HCT116 (cell line): Measurements from ENCODE around the gene C2orf92. TPM values are rescaled to one million over a fixed set of nuclear protein-coding genes. Genes with fewer than 3 reads are reported as not detected.

ENCODE experiments used
- ATAC-seq: fragments of 200-7000 bp; cut with Tn5 transposase; 2 replicates; pipeline ENCODE4 v1.9.1; 2020; ENCODE audit warnings: mild to moderate bottlenecking, moderate library complexity
- BruUV-seq: library from RNA; stranded (reverse); fragments of 400-500 nt; replicated peaks from 2 replicates; lab custom pipeline; 2021; lab: Mats Ljungman, UMichigan
- CTCF ChIA-PET: fragments of 300-600 bp; sonication (Branson Sonifier 250); formaldehyde crosslinking; loops from one replicate; lab custom pipeline; 2021; ENCODE audit warnings: antibody characterized with exemption; lab: Charles Lee
- POLR2A ChIA-PET: fragments of 300-600, 350-600 bp; sonication (Branson Sonifier 250); formaldehyde crosslinking; loops from one replicate; lab custom pipeline; 2021; ENCODE audit warnings: antibody characterized with exemption; lab: Charles Lee
- RAD21 ChIA-PET, 2 experiments: fragments of 300-600 bp; sonication (Branson Sonifier 250); formaldehyde crosslinking; loops; one replicate each; lab custom pipeline; 2023; ENCODE audit warnings: low total read pairs in 2 of 2; ENCODE audit not compliant: uncharacterized antibody in 2 of 2, unreplicated experiment in 2 of 2, low non-redundant PET in 1 of 2; lab: Charles Lee
- DNase-seq: peaks from one replicate; pipeline ENCODE4 v3.0.0-alpha.2; 2010; ENCODE audit warnings: low read depth, low spot score
- H2AFZ ChIP-seq: fragments of 200-600 bp; shearing (Covaris generic), sonication (generic); 2 replicates; pipeline ENCODE4 v1.6.1; 2017; ENCODE audit warnings: low read depth, mixed run types, mixed read lengths, antibody characterized with exemption, low read length; ENCODE audit not compliant: poor library complexity, severe bottlenecking
- H3K27ac ChIP-seq: 2 replicates; pipeline ENCODE4 v1.5.1; 2012; ENCODE audit warnings: low read depth, low read length
- H3K27me3 ChIP-seq: fragments of 200-600 bp; sonication (generic); 2 replicates; pipeline ENCODE4 v1.6.1; 2016; ENCODE audit warnings: mixed run types, low read length, mixed read lengths; ENCODE audit not compliant: insufficient read depth
- H3K36me3 ChIP-seq, 2 experiments: fragments of 200-500 bp in 1 of 2; fragments of 200-600 bp in 1 of 2; sonication (Bioruptor generic) in 1 of 2; sonication (generic) in 1 of 2; 2 replicates each; pipeline versions ENCODE4 v1.5.1 to v1.6.1; 2014 to 2016; ENCODE audit warnings: low read length in 2 of 2, inconsistent platforms in 1 of 2, mixed read lengths in 1 of 2, mixed run types in 1 of 2; ENCODE audit not compliant: insufficient read depth in 2 of 2, control insufficient read depth in 1 of 2
- H3K4me1 ChIP-seq, 2 experiments: fragments of 200-600 bp in 1 of 2; sonication (generic) in 1 of 2; 2 replicates each; pipeline versions ENCODE4 v1.5.1 to v1.6.1; 2012 to 2017; ENCODE audit warnings: low read length in 2 of 2, inconsistent platforms in 1 of 2, mild to moderate bottlenecking in 1 of 2, mixed read lengths in 1 of 2, mixed run types in 1 of 2, moderate library complexity in 1 of 2; ENCODE audit not compliant: insufficient read depth in 2 of 2, control insufficient read depth in 1 of 2
- H3K4me2 ChIP-seq: fragments of 200-600 bp; sonication (generic); 2 replicates; pipeline ENCODE4 v1.6.1; 2017; ENCODE audit warnings: mixed run types, low read length, mixed read lengths
- H3K4me3 ChIP-seq, 2 experiments: fragments of 200-600 bp in 1 of 2; sonication (generic) in 1 of 2; replicated peaks in 1 of 2; 2 replicates each; pipeline ENCODE4 v1.5.1; 2011 to 2016; ENCODE audit warnings: low read length in 2 of 2, control low read depth in 1 of 2, low read depth in 1 of 2, mild to moderate bottlenecking in 1 of 2, mixed read lengths in 1 of 2, mixed run types in 1 of 2
- H3K79me2 ChIP-seq: fragments of 200-600 bp; sonication (generic); 2 replicates; pipeline ENCODE4 v1.6.1; 2017; ENCODE audit warnings: mild to moderate bottlenecking, mixed run types, low read length, moderate library complexity, mixed read lengths; ENCODE audit not compliant: insufficient read depth
- H3K9ac ChIP-seq: fragments of 200-600 bp; sonication (generic); 2 replicates; pipeline ENCODE4 v1.6.1; 2016; ENCODE audit warnings: low read length, mixed read lengths
- H3K9me2 ChIP-seq: fragments of 200-600 bp; sonication (generic), shearing (Covaris generic); 2 replicates; pipeline ENCODE4 v1.6.1; 2017; ENCODE audit warnings: mixed run types, mild to moderate bottlenecking, moderate library complexity; ENCODE audit not compliant: insufficient read depth
- H3K9me3 ChIP-seq, 2 experiments: fragments of 200-500 bp in 1 of 2; fragments of 200-600 bp in 1 of 2; sonication (Bioruptor generic) in 1 of 2; sonication (generic) in 1 of 2; 2 replicates each; pipeline ENCODE4 v1.6.1; 2014 to 2017; ENCODE audit warnings: low read length in 2 of 2, mixed read lengths in 2 of 2, inconsistent platforms in 1 of 2, low read depth in 1 of 2, mild to moderate bottlenecking in 1 of 2, mixed run types in 1 of 2, moderate library complexity in 1 of 2; ENCODE audit not compliant: control insufficient read depth in 1 of 2, insufficient read depth in 1 of 2
- H4K20me1 ChIP-seq: fragments of 200-600 bp; sonication (generic), shearing (Covaris generic); 2 replicates; pipeline ENCODE4 v1.6.1; 2017; ENCODE audit warnings: mixed run types, mild to moderate bottlenecking, moderate library complexity; ENCODE audit not compliant: insufficient read depth
- CBX3 ChIP-seq: IDR thresholded peaks from 2 replicates; pipeline ENCODE4 v1.6.1; 2012; ENCODE audit warnings: low read depth
- CEBPB ChIP-seq: IDR thresholded peaks from 2 replicates; pipeline ENCODE4 v1.6.1; 2012; ENCODE audit warnings: low read depth
- EGR1 ChIP-seq: IDR thresholded peaks from 2 replicates; pipeline ENCODE4 v1.6.1; 2012; ENCODE audit warnings: low read depth
- ELF1 ChIP-seq: IDR thresholded peaks from 2 replicates; pipeline ENCODE4 v1.6.1; 2012; ENCODE audit warnings: low read depth, borderline replicate concordance
- EZH2 ChIP-seq: fragments of 200-600 bp; sonication (generic); IDR thresholded peaks from 2 replicates; pipeline ENCODE4 v1.6.1; 2017; ENCODE audit warnings: antibody characterized with exemption, mixed run types
- EZH2phosphoT487 ChIP-seq: fragments of 200-600 bp; IDR thresholded peaks from 2 replicates; pipeline ENCODE4 v1.6.1; 2018; ENCODE audit warnings: antibody characterized with exemption, borderline replicate concordance
- JUND ChIP-seq: IDR thresholded peaks from 2 replicates; pipeline ENCODE4 v1.6.1; 2012
- POLR2A ChIP-seq: IDR thresholded peaks from 2 replicates; pipeline ENCODE4 v1.7.0; 2011; ENCODE audit warnings: borderline replicate concordance; ENCODE audit not compliant: insufficient read depth, insufficient read length; ENCODE audit errors: extremely low read depth
- SIN3A ChIP-seq: IDR thresholded peaks from 2 replicates; pipeline ENCODE4 v1.6.1; 2012; ENCODE audit warnings: low read depth
- SP1 ChIP-seq: IDR thresholded peaks from 2 replicates; pipeline ENCODE4 v1.6.1; 2012; ENCODE audit warnings: low read depth
- YY1 ChIP-seq: IDR thresholded peaks from 2 replicates; pipeline ENCODE4 v1.6.1; 2011; ENCODE audit warnings: low read length, low read depth, moderate library complexity, mild to moderate bottlenecking; ENCODE audit not compliant: insufficient replicate concordance; ENCODE audit errors: extremely low read depth
- ZFX ChIP-seq: fragments of 450-650 bp; IDR thresholded peaks from 2 replicates; pipeline ENCODE4 v1.6.1; 2017
- ZNF274 ChIP-seq: fragments of 200-500 bp; sonication (Bioruptor generic); IDR thresholded peaks from 2 replicates; pipeline ENCODE4 v1.6.1; 2014; ENCODE audit warnings: mild to moderate bottlenecking, low read depth, low read length, inconsistent platforms
- intact Hi-C: fragments of 100-400 bp; cut with micrococcal nuclease; formaldehyde crosslinking; loops from 2 replicates; pipeline ENCODE4 v1.10.0; 2022
- total RNA-seq: library from RNA; stranded (reverse); gene quantifications from one replicate; pipeline ENCODE4 v1.2.1, GENCODE V29; 2021; ENCODE audit not compliant: unreplicated experiment
- TF ChIP-seq, protein P1 (sequence below): IDR thresholded peaks from 2 replicates; pipeline ENCODE4 v1.6.1; 2011; ENCODE audit warnings: mild to moderate bottlenecking, low read length, moderate library complexity; ENCODE audit not compliant: insufficient replicate concordance; ENCODE audit errors: extremely low read depth
- TF ChIP-seq, protein P2 (sequence below), 3 experiments: fragments of 200-600 bp in 1 of 3; sonication (generic) in 1 of 3; IDR thresholded peaks in 2 of 3; conservative IDR thresholded peaks in 1 of 3; 2 replicates each; pipeline ENCODE4 v1.5.1; 2012 to 2017; ENCODE audit warnings: low read depth in 2 of 3, low read length in 2 of 3, antibody characterized with exemption in 1 of 3, borderline replicate concordance in 1 of 3, control low read depth in 1 of 3, mild to moderate bottlenecking in 1 of 3, mixed read lengths in 1 of 3, mixed run types in 1 of 3, moderate library complexity in 1 of 3; ENCODE audit not compliant: insufficient read depth in 1 of 3

Gene C2orf92
- total RNA-seq, 1 experiment from 2014 or later = 3.0 TPM

DNA sequence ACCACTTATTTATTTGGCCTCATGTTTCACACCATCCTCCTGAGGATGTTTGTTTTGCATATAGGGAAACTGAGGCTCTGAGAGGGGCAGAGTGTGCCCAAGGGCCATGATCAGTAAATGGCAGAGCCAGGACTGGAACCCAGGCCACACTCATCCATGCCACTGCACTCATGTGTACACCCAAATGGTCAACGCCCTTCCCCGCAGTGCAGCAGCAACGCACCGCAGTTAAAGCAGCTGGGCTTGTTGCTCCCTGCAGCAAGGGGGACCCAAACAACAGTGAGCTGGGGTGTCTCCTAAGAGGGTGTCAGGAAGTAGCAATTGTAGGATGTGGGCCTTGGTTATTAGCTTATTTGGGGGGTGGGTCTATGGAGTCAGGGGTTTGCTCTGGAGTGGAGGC is 80.5 kb downstream of the C2orf92 start:
- ATAC-seq = no peak
- ChIA-PET POLR2A (no interaction called here), RAD21 (no interaction called here)
- no TSS peak for BruUV-seq
- Histone ChIP-seq H3K4me1 (peaks cover 0 to 10% of the 10 kb centered on the region in 2 experiments; a peak in 1 of 4 replicates), H3K9me2 (no peaks in the 10 kb centered on the region), H3K36me3 (no peaks in the 10 kb centered on the region), H2AFZ (no peak overlapping the region), H3K4me2 (no peak overlapping the region), H3K79me2 (no peaks in the 10 kb centered on the region), H3K27ac (no peak overlapping the region)
- no peak for DNase-seq
- intact Hi-C loops = no loop called here
- TF ChIP-seq EGR1 (no peak), CEBPB (no peak), JUND (no peak), YY1 (no peak)
- TF ChIP-seq, all 23 proteins: peak for 0
- no peak overlapping the region for H3K4me3 ChIP-seq
- no peaks in the 10 kb centered on the region for H4K20me1 ChIP-seq
- no peaks in the 10 kb centered on the region for H3K9me3 ChIP-seq
- CTCF ChIA-PET = no interaction called here
- H3K9ac ChIP-seq = no peak overlapping the region
- no peaks in the 10 kb centered on the region for H3K27me3 ChIP-seq

DNA sequence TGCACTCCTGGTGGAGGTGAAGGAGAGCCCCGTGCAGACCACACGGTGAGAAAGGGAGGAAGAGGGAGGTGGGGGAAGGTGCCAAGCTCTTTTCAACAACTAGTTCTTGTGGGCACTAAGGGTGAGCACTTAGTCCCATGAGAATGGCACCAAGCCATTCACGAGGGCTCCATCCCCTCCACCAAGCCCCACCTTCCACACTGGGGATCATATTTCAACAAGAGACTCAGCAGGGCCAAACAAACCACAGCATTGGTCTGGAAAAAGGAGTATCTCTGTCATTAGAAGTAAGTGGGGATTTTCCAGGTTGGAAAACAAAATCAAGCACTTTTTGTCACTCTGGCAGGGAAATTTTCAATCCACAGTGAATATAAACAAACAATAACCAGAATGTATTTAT is 82.2 kb downstream of the C2orf92 start:
- intact Hi-C loops = no loop called here
- Histone ChIP-seq H4K20me1 (no peaks in the 10 kb centered on the region), H3K79me2 (no peaks in the 10 kb centered on the region), H3K9me3 (no peaks in the 10 kb centered on the region), H3K27me3 (no peaks in the 10 kb centered on the region), H3K4me1 (peaks cover 0 to 10% of the 10 kb centered on the region in 2 experiments; a peak in 1 of 4 replicates), H3K4me3 (no peak overlapping the region), H3K9me2 (no peaks in the 10 kb centered on the region), H3K27ac (no peak overlapping the region), H3K4me2 (no peak overlapping the region), H2AFZ (no peak overlapping the region), H3K36me3 (0 out of 4 replicates have a peak, but pooled peaks cover 0 to under 1% of the 10 kb centered on the region in 2 experiments), H3K9ac (no peak overlapping the region)
- no TSS peak for BruUV-seq
- POLR2A ChIA-PET = no interaction called here
- ATAC-seq (no peak), DNase-seq (no peak)
- RAD21 ChIA-PET = no interaction called here
- CTCF ChIA-PET = interaction anchor here (0.9 kb wide), 1 partner anchor 11 kb away, joined by 3 read pairs; no protein-coding TSS in a partner anchor
- no peak for TF ChIP-seq JUND
- no peak for TF ChIP-seq SP1
- TF ChIP-seq SIN3A = no peak
- no peak for TF ChIP-seq EZH2
- TF ChIP-seq, protein P1, sequence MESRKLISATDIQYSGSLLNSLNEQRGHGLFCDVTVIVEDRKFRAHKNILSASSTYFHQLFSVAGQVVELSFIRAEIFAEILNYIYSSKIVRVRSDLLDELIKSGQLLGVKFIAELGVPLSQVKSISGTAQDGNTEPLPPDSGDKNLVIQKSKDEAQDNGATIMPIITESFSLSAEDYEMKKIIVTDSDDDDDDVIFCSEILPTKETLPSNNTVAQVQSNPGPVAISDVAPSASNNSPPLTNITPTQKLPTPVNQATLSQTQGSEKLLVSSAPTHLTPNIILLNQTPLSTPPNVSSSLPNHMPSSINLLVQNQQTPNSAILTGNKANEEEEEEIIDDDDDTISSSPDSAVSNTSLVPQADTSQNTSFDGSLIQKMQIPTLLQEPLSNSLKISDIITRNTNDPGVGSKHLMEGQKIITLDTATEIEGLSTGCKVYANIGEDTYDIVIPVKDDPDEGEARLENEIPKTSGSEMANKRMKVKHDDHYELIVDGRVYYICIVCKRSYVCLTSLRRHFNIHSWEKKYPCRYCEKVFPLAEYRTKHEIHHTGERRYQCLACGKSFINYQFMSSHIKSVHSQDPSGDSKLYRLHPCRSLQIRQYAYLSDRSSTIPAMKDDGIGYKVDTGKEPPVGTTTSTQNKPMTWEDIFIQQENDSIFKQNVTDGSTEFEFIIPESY = no peak
- TF ChIP-seq YY1 = no peak
- no peak for TF ChIP-seq ZFX
- no peak for TF ChIP-seq ELF1
- no peak for TF ChIP-seq ZNF274
- no peak for TF ChIP-seq POLR2A
- no peak for TF ChIP-seq CBX3
- TF ChIP-seq, protein P2, sequence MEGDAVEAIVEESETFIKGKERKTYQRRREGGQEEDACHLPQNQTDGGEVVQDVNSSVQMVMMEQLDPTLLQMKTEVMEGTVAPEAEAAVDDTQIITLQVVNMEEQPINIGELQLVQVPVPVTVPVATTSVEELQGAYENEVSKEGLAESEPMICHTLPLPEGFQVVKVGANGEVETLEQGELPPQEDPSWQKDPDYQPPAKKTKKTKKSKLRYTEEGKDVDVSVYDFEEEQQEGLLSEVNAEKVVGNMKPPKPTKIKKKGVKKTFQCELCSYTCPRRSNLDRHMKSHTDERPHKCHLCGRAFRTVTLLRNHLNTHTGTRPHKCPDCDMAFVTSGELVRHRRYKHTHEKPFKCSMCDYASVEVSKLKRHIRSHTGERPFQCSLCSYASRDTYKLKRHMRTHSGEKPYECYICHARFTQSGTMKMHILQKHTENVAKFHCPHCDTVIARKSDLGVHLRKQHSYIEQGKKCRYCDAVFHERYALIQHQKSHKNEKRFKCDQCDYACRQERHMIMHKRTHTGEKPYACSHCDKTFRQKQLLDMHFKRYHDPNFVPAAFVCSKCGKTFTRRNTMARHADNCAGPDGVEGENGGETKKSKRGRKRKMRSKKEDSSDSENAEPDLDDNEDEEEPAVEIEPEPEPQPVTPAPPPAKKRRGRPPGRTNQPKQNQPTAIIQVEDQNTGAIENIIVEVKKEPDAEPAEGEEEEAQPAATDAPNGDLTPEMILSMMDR (IDR thresholded peaks at IDR 0.05 in 2 of 3, conservative IDR thresholded peaks at IDR 0.05 in 1 of 3; ENCODE audit: borderline replicate concordance in 1 of 3, insufficient read depth in 1 of 3, low read depth in 2 of 3, low read length in 2 of 3) = no peak
- no peak for TF ChIP-seq EZH2phosphoT487
